ENCODE results near the gene ZNF627.
"Not testable (repeated sequence)": the region's sequence is repeated elsewhere in the genome, so short reads cannot be mapped to it uniquely, and the experiment has no call there.

Gene ZNF627

DNA sequence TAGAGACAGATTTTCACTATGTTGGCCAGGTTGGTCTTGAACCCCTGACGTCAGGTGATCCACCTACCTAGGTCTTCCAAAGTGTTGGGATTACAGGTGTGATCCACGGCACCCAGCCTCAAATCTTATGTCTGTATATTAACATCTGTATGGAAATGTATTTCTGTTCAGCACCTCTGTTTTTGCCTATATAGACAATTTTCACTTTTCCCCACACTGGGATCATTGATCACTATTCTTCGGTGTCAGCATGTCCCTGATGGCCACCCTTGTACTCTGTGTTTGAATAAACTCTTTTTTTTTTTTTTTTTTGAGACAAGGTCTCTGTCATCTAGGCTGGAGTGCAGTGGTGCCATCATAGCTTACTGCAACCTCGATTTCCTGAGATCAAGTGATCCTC, 3.2 kb upstream of the ZNF627 start:
- DNase-seq (ENCODE audit: low read depth) = no peak
- TF ChIP-seq, protein P1, sequence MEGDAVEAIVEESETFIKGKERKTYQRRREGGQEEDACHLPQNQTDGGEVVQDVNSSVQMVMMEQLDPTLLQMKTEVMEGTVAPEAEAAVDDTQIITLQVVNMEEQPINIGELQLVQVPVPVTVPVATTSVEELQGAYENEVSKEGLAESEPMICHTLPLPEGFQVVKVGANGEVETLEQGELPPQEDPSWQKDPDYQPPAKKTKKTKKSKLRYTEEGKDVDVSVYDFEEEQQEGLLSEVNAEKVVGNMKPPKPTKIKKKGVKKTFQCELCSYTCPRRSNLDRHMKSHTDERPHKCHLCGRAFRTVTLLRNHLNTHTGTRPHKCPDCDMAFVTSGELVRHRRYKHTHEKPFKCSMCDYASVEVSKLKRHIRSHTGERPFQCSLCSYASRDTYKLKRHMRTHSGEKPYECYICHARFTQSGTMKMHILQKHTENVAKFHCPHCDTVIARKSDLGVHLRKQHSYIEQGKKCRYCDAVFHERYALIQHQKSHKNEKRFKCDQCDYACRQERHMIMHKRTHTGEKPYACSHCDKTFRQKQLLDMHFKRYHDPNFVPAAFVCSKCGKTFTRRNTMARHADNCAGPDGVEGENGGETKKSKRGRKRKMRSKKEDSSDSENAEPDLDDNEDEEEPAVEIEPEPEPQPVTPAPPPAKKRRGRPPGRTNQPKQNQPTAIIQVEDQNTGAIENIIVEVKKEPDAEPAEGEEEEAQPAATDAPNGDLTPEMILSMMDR (conservative IDR thresholded peaks at IDR 0.05; ENCODE audit: low read depth, low read length) = no peak

DNA sequence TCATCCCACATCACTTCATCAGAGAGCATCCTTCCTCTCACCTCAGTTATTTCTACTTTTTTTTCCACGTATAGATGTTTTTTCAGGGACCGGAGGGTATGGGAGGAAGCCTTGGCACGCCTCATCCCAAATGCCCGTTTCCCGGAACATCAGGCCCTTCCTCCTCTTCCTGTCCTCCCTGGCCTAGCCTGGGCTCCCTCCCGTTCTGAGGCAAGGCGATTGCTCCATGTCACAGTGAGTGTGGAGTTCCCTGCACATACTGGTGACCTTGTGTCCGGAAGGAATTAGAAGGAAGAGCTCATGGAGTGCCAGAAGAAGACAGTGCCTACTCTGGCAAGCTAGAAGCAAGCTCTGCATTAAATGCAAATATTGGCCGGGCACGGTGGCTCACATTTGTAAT, 1.1 kb upstream of the ZNF627 start:
- TF ChIP-seq, protein P1 (conservative IDR thresholded peaks at IDR 0.05; ENCODE audit: low read depth, low read length) = no peak
- no peak for DNase-seq (ENCODE audit: low read depth)
- H3K4me3 ChIP-seq (ENCODE audit: low read length) = no peak overlapping the region

More for the DNA sequence above, 3.2 kb upstream of the ZNF627 start:
- H3K4me3 ChIP-seq (ENCODE audit: low read length) = no peak overlapping the region

DNA sequence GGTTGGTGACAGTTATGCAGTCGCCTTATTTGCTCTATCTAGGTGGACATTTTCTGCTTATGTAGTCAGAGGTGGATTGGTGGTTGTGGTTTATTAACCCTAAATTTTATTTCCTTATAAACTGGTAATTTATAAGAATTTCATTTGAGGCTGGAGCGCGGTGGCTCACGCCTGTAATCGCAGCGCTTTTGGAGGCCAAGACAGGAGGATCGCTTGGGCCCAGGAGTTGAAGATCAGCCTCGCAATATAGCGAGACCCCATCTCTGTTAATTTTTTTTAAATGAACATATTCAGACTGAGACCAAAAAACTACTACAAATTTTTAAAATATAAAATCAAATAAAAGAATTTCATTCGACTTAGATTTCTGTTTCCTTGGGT, 810 bp downstream of the ZNF627 start:
- DNase-seq (ENCODE audit: low read depth) = no peak
- peak overlapping the region; percentile 90 for H3K4me3 ChIP-seq (ENCODE audit: low read length)
- TF ChIP-seq, protein P1 (conservative IDR thresholded peaks at IDR 0.05; ENCODE audit: low read depth, low read length) = no peak

DNA sequence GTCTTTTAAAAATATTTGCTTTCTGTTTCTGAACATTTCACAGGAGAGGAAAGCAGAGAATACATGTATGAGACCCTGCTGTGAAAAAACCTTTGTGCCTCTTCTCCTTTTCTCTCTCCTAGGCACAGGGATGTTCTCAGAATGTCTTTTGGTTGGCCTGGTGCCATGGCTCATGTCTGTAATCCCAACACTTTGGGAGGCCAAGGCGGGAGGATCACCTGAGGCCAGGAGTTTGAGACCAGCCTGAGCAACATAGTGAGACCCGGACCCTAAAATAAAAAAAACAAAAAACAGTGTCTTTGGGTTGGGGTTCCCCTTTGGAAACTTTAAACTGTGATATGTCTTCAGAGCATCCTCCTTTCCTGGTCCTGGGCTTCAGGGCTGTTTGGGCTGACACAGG, 1.5 kb downstream of the ZNF627 start:
- peak overlapping the region; percentile 90 for H3K4me3 ChIP-seq (ENCODE audit: low read length)
- DNase-seq (ENCODE audit: low read depth) = no peak

DNA sequence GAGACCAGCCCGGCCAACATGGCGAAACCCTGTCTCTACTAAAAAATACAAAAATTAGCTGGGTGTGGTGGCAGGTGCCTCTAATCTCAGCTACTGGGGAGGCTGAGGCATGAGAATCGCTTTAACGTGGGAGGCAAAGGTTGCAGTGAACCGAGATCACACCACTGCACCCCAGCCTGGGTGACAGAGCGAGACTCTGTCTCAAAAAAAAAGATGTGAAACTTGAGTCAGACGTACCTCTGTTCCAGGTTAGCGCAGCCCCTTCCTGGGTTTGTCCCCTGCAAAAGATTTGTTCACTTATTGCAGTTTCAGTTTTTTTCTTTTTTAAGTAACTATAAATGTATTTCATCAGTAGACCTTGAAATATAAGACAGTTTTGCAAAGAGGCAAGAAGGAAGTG, 2.4 kb downstream of the ZNF627 start:
- not testable (repeated sequence) for H3K4me3 ChIP-seq (ENCODE audit: low read length); DNase-seq (ENCODE audit: low read depth)

More for the DNA sequence above, 1.5 kb downstream of the ZNF627 start:
- TF ChIP-seq, protein P1 (conservative IDR thresholded peaks at IDR 0.05; ENCODE audit: low read depth, low read length) = no peak

DNA sequence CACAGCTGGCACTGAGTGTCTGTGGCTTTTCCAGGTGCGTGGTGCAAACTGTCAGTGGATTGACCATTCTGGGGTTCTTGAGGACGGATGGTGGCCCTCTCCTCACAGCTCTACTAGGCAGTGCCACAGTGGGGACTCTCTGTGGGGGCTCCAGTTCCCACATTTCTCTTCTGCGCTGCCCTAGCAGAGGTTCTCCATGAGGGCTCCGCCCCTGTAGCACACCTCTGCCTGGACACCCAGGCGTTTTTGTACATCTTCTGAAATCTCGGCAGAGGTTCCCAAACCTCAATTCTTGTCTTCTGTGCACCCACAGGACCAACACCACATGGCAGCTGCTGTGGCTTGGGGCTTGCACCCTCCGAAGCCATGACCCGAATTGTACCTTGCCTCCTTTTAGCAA, 9.2 kb downstream of the ZNF627 start:
- H3K4me3 ChIP-seq (ENCODE audit: low read length) = no peak overlapping the region
- no peak for DNase-seq (ENCODE audit: low read depth)
- TF ChIP-seq, protein P1 (conservative IDR thresholded peaks at IDR 0.05; ENCODE audit: low read depth, low read length) = no peak

DNA sequence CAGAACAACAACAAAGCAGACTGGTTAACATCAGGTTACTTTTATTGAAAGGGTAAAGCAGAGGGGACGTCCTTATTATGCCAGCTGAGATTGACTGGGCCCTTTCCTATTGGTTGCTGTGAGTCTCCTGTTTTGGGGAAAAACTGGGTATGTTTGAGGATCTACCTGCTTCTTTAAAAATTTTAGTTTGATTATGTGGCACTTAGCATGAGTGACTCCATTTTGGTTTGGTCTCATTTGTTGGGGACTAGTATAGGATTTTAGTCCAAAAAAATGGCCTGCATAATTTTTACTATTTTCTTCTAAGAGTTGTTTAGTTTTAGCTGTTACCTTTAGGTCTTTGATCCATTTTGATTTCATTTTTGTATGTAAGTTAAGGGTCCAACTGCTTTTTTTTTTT, 14.4 kb downstream of the ZNF627 start:
- no peak for DNase-seq (ENCODE audit: low read depth)
- TF ChIP-seq, protein P1 (conservative IDR thresholded peaks at IDR 0.05; ENCODE audit: low read depth, low read length) = no peak

More for the DNA sequence above, 14.4 kb downstream of the ZNF627 start:
- H3K4me3 ChIP-seq (ENCODE audit: low read length) = no peak overlapping the region

Measured in retinal pigment epithelial cell (primary cell).